Measurements from ENCODE around the gene NR2F1.

Gene NR2F1

GRCh38 chr5:93607367-93608258, 24.6 kb downstream of the NR2F1 start:
- Histone ChIP-seq H3K36me3 (ENCODE audit: control insufficient read depth in 4 of 4, insufficient read depth in 4 of 4, low read length in 3 of 4) (no peaks in the 10 kb centered on the region), H3K4me3 (ENCODE audit: control insufficient read depth in 1 of 7, extremely low read depth in 1 of 7, insufficient read depth in 4 of 7, low read depth in 2 of 7, low read length in 6 of 7) (no peak overlapping the region), H3K27ac (ENCODE audit: insufficient read depth in 1 of 2, low read depth in 1 of 2, low read length in 2 of 2, poor library complexity in 1 of 2, severe bottlenecking in 2 of 2) (no peak overlapping the region), H3K9me3 (ENCODE audit: control extremely low read depth in 1 of 5, control insufficient read depth in 4 of 5, insufficient read depth in 2 of 5, low read depth in 1 of 5, low read length in 4 of 5) (peaks cover 0 to 4% (median 0%) of the 10 kb centered on the region in 5 experiments), H3K27me3 (replicated peaks in 2 of 5; ENCODE audit: control insufficient read depth in 4 of 5, insufficient read depth in 5 of 5, low read length in 4 of 5) (peaks cover 45 to 99% (median 79%) of the 10 kb centered on the region in 5 experiments), H3K4me1 (ENCODE audit: control extremely low read depth in 1 of 4, control insufficient read depth in 4 of 4, insufficient read depth in 4 of 4, low read length in 3 of 4) (no peaks in the 10 kb centered on the region)
- WGBS (ENCODE audit: insufficient coverage), result 7% methylated on average over 14 of the region's 19 CpGs
- ChIA-PET CTCF (interaction anchor here (0.6 to 3.9 kb wide), 20 partner anchors 8 to 1085 kb away, joined by 3 to 26 read pairs (median 5); partner anchors contain the start of gene NR2F1-AS1), POLR2A (interaction anchor here (0.6 to 0.7 kb wide), 2 partner anchors 11 to 240 kb away, joined by 3 read pairs; no protein-coding TSS in a partner anchor)
- DNase-seq, result peak; percentile 67 to 82 (median 80)

- Histone ChIP-seq H3K27me3 (replicated peaks in 2 of 5; ENCODE audit: control insufficient read depth in 4 of 5, insufficient read depth in 5 of 5, low read length in 4 of 5) (peaks cover 43 to 99% (median 78%) of the 10 kb centered on the region in 5 experiments), H3K27ac (ENCODE audit: insufficient read depth in 1 of 2, low read depth in 1 of 2, low read length in 2 of 2, poor library complexity in 1 of 2, severe bottlenecking in 2 of 2) (no peak overlapping the region), H3K4me3 (ENCODE audit: control insufficient read depth in 1 of 7, extremely low read depth in 1 of 7, insufficient read depth in 4 of 7, low read depth in 2 of 7, low read length in 6 of 7) (no peak overlapping the region), H3K9me3 (ENCODE audit: control extremely low read depth in 1 of 5, control insufficient read depth in 4 of 5, insufficient read depth in 2 of 5, low read depth in 1 of 5, low read length in 4 of 5) (peaks cover 0 to under 1% (median 0%) of the 10 kb centered on the region in 5 experiments), H3K36me3 (ENCODE audit: control insufficient read depth in 4 of 4, insufficient read depth in 4 of 4, low read length in 3 of 4) (no peaks in the 10 kb centered on the region), H3K4me1 (ENCODE audit: control extremely low read depth in 1 of 4, control insufficient read depth in 4 of 4, insufficient read depth in 4 of 4, low read length in 3 of 4) (no peaks in the 10 kb centered on the region)
- DNase-seq, result no peak
- WGBS (ENCODE audit: insufficient coverage), result 0% methylated on average over 2 of the region's 4 CpGs
- CTCF ChIA-PET, result interaction anchor here (2.6 to 3.9 kb wide), 5 partner anchors 10 to 195 kb away, joined by 12 to 26 read pairs (median 22); partner anchors contain the start of gene NR2F1-AS1
- POLR2A ChIA-PET, result no interaction called here
These were observed 25.8 kb downstream of the NR2F1 start for GRCh38 chr5:93608855-93609254.

- ChIA-PET POLR2A (no interaction called here), CTCF (interaction anchor here (3.6 to 3.9 kb wide), 3 partner anchors 9 to 31 kb away, joined by 22 to 26 read pairs (median 23); partner anchors contain the start of gene NR2F1-AS1)
- Histone ChIP-seq H3K4me1 (ENCODE audit: control extremely low read depth in 1 of 4, control insufficient read depth in 4 of 4, insufficient read depth in 4 of 4, low read length in 3 of 4) (no peaks in the 10 kb centered on the region), H3K36me3 (ENCODE audit: control insufficient read depth in 4 of 4, insufficient read depth in 4 of 4, low read length in 3 of 4) (no peaks in the 10 kb centered on the region), H3K27me3 (replicated peaks in 2 of 5; ENCODE audit: control insufficient read depth in 4 of 5, insufficient read depth in 5 of 5, low read length in 4 of 5) (peaks cover 43 to 99% (median 83%) of the 10 kb centered on the region in 5 experiments), H3K9me3 (ENCODE audit: control extremely low read depth in 1 of 5, control insufficient read depth in 4 of 5, insufficient read depth in 2 of 5, low read depth in 1 of 5, low read length in 4 of 5) (no peaks in the 10 kb centered on the region), H3K4me3 (ENCODE audit: control insufficient read depth in 1 of 7, extremely low read depth in 1 of 7, insufficient read depth in 4 of 7, low read depth in 2 of 7, low read length in 6 of 7) (no peak overlapping the region), H3K27ac (ENCODE audit: insufficient read depth in 1 of 2, low read depth in 1 of 2, low read length in 2 of 2, poor library complexity in 1 of 2, severe bottlenecking in 2 of 2) (no peak overlapping the region)
- no peak for DNase-seq
- no CpG with 5 or more reads among the region's 7 CpGs for WGBS (ENCODE audit: insufficient coverage)
These were observed 26.7 kb downstream of the NR2F1 start for GRCh38 chr5:93609762-93610161.

- ChIA-PET POLR2A (no interaction called here), CTCF (interaction anchor here (0.6 to 1.2 kb wide), 3 partner anchors 9 to 126 kb away, joined by 3 to 4 read pairs (median 3); no protein-coding TSS in a partner anchor)
- Histone ChIP-seq H3K27me3 (replicated peaks in 2 of 5; ENCODE audit: control insufficient read depth in 4 of 5, insufficient read depth in 5 of 5, low read length in 4 of 5) (peaks cover 34 to 99% (median 74%) of the 10 kb centered on the region in 5 experiments), H3K36me3 (ENCODE audit: control insufficient read depth in 4 of 4, insufficient read depth in 4 of 4, low read length in 3 of 4) (no peaks in the 10 kb centered on the region), H3K27ac (ENCODE audit: insufficient read depth in 1 of 2, low read depth in 1 of 2, low read length in 2 of 2, poor library complexity in 1 of 2, severe bottlenecking in 2 of 2) (no peak overlapping the region), H3K9me3 (ENCODE audit: control extremely low read depth in 1 of 5, control insufficient read depth in 4 of 5, insufficient read depth in 2 of 5, low read depth in 1 of 5, low read length in 4 of 5) (no peaks in the 10 kb centered on the region), H3K4me3 (ENCODE audit: control insufficient read depth in 1 of 7, extremely low read depth in 1 of 7, insufficient read depth in 4 of 7, low read depth in 2 of 7, low read length in 6 of 7) (no peak overlapping the region), H3K4me1 (ENCODE audit: control extremely low read depth in 1 of 4, control insufficient read depth in 4 of 4, insufficient read depth in 4 of 4, low read length in 3 of 4) (no peaks in the 10 kb centered on the region)
- DNase-seq, result no peak
- 10% methylated on average over 12 of the region's 17 CpGs for WGBS (ENCODE audit: insufficient coverage)
These were observed 27.7 kb downstream of the NR2F1 start for GRCh38 chr5:93610581-93611272.

- Histone ChIP-seq H3K36me3 (ENCODE audit: control insufficient read depth in 4 of 4, insufficient read depth in 4 of 4, low read length in 3 of 4) (no peaks in the 10 kb centered on the region), H3K4me3 (ENCODE audit: control insufficient read depth in 1 of 7, extremely low read depth in 1 of 7, insufficient read depth in 4 of 7, low read depth in 2 of 7, low read length in 6 of 7) (no peak overlapping the region), H3K4me1 (ENCODE audit: control extremely low read depth in 1 of 4, control insufficient read depth in 4 of 4, insufficient read depth in 4 of 4, low read length in 3 of 4) (no peaks in the 10 kb centered on the region), H3K27ac (ENCODE audit: insufficient read depth in 1 of 2, low read depth in 1 of 2, low read length in 2 of 2, poor library complexity in 1 of 2, severe bottlenecking in 2 of 2) (no peak overlapping the region), H3K27me3 (replicated peaks in 2 of 5; ENCODE audit: control insufficient read depth in 4 of 5, insufficient read depth in 5 of 5, low read length in 4 of 5) (peaks cover 33 to 99% (median 71%) of the 10 kb centered on the region in 5 experiments), H3K9me3 (ENCODE audit: control extremely low read depth in 1 of 5, control insufficient read depth in 4 of 5, insufficient read depth in 2 of 5, low read depth in 1 of 5, low read length in 4 of 5) (no peaks in the 10 kb centered on the region)
- POLR2A ChIA-PET, result no interaction called here
- CTCF ChIA-PET, result interaction anchor here (0.6 to 2.8 kb wide), 7 partner anchors 8 to 189 kb away, joined by 3 to 11 read pairs (median 4); no protein-coding TSS in a partner anchor
- DNase-seq, result no peak
- 2% methylated on average over 6 of the region's 9 CpGs for WGBS (ENCODE audit: insufficient coverage)
These were observed 28.4 kb downstream of the NR2F1 start for GRCh38 chr5:93611273-93611975.

- POLR2A ChIA-PET, result no interaction called here
- 6% methylated on average over 28 of the region's 43 CpGs for WGBS (ENCODE audit: insufficient coverage)
These were observed 29.2 kb downstream of the NR2F1 start for GRCh38 chr5:93611976-93612854.

More at GRCh38 chr5:93611976-93612854, 29.2 kb downstream of the NR2F1 start:
- Histone ChIP-seq H3K4me3 (ENCODE audit: control insufficient read depth in 1 of 7, extremely low read depth in 1 of 7, insufficient read depth in 4 of 7, low read depth in 2 of 7, low read length in 6 of 7) (no peak overlapping the region), H3K4me1 (ENCODE audit: control extremely low read depth in 1 of 4, control insufficient read depth in 4 of 4, insufficient read depth in 4 of 4, low read length in 3 of 4) (no peaks in the 10 kb centered on the region), H3K27me3 (replicated peaks in 2 of 5; ENCODE audit: control insufficient read depth in 4 of 5, insufficient read depth in 5 of 5, low read length in 4 of 5) (peaks cover 32 to 98% (median 68%) of the 10 kb centered on the region in 5 experiments), H3K9me3 (ENCODE audit: control extremely low read depth in 1 of 5, control insufficient read depth in 4 of 5, insufficient read depth in 2 of 5, low read depth in 1 of 5, low read length in 4 of 5) (peaks cover 0 to 1% (median 0%) of the 10 kb centered on the region in 5 experiments), H3K27ac (ENCODE audit: insufficient read depth in 1 of 2, low read depth in 1 of 2, low read length in 2 of 2, poor library complexity in 1 of 2, severe bottlenecking in 2 of 2) (no peak overlapping the region), H3K36me3 (ENCODE audit: control insufficient read depth in 4 of 4, insufficient read depth in 4 of 4, low read length in 3 of 4) (no peaks in the 10 kb centered on the region)
- CTCF ChIA-PET, result interaction anchor here (0.9 to 2.8 kb wide), 6 partner anchors 9 to 189 kb away, joined by 3 to 11 read pairs (median 4); no protein-coding TSS in a partner anchor
- DNase-seq, result peak in 1 of 3 donors; percentile 59
